Testis (tissue), 3 donors: Measurements from ENCODE around the gene IGFLR1. TPM values are rescaled to one million over a fixed set of nuclear protein-coding genes. Genes with fewer than 3 reads are reported as not detected.

ENCODE experiments used
- DNase-seq: peaks from one replicate; pipeline ENCODE4 v3.0.0-alpha.2; 2019
- H3K27ac ChIP-seq, 2 donors: fragments of 200-600 bp; sonication (generic); one replicate each; pipeline ENCODE4 v1.5.1; 2019
- H3K27me3 ChIP-seq: fragments of 200-600 bp; sonication (generic); one replicate; pipeline ENCODE4 v1.5.1; 2019
- H3K36me3 ChIP-seq: fragments of 200-600 bp; sonication (generic); one replicate; pipeline ENCODE4 v1.5.1; 2017; ENCODE audit warnings: low read depth; ENCODE audit errors: missing control alignments
- H3K4me1 ChIP-seq: fragments of 200-600 bp; sonication (generic); one replicate; pipeline ENCODE4 v1.5.1; 2019
- H3K4me3 ChIP-seq, 2 donors: fragments of 200-600 bp; sonication (generic); one replicate each; pipeline ENCODE4 v1.5.1; 2017 to 2019
- H3K9me3 ChIP-seq: fragments of 200-600 bp; sonication (generic); one replicate; pipeline ENCODE4 v1.5.1; 2017
- POLR2A ChIP-seq: fragments of 450-650 bp; IDR thresholded peaks from one replicate; pipeline ENCODE4 v1.6.1; 2017; ENCODE audit warnings: antibody characterized with exemption, mild to moderate bottlenecking, moderate library complexity
- WGBS, 2 donors: methylation state at CpG; one replicate each; pipeline ENCODE4 v1.1.5; 2018; 5-methylcytosine and 5-hydroxymethylcytosine counted together
- intact Hi-C: fragments of 100-400 bp; cut with DNase I; formaldehyde crosslinking; loops from one replicate; pipeline ENCODE4 v1.15.1; 2023; ENCODE audit warnings: low total_unique reads
- polyA plus RNA-seq: library from polyadenylated mRNA; stranded (reverse); fragments of 350-450 nt; fragmentation: Illumina TruSeq; extraction: RNeasy Lipid Tissue Mini Kit (QIAGEN cat#74804); gene quantifications from one replicate; pipeline ENCODE4 v1.2.3, GENCODE V29; 2014; ENCODE audit warnings: low read depth, low replicate concordance; ENCODE audit not compliant: insufficient read depth
- total RNA-seq, 2 donors: library from RNA; depleted of rRNA; stranded (reverse); fragments of >200 nt; gene quantifications; one replicate each; pipeline ENCODE4 v1.2.3, GENCODE V29; 2016
- TF ChIP-seq, protein P1 (sequence below), 3 experiments: fragments of 450-650 bp in 2 of 3; fragments of 200-600 bp in 1 of 3; sonication (generic) in 1 of 3; IDR thresholded peaks; one replicate each; pipeline ENCODE4 v1.5.1; 2016 to 2019; ENCODE audit warnings: antibody characterized with exemption in 3 of 3, mild to moderate bottlenecking in 2 of 3, moderate library complexity in 1 of 3

Gene IGFLR1
- total and polyA plus RNA-seq, 3 donors from 2014 or later: 9.9 to 15.9 (median 15.7) TPM

DNA sequence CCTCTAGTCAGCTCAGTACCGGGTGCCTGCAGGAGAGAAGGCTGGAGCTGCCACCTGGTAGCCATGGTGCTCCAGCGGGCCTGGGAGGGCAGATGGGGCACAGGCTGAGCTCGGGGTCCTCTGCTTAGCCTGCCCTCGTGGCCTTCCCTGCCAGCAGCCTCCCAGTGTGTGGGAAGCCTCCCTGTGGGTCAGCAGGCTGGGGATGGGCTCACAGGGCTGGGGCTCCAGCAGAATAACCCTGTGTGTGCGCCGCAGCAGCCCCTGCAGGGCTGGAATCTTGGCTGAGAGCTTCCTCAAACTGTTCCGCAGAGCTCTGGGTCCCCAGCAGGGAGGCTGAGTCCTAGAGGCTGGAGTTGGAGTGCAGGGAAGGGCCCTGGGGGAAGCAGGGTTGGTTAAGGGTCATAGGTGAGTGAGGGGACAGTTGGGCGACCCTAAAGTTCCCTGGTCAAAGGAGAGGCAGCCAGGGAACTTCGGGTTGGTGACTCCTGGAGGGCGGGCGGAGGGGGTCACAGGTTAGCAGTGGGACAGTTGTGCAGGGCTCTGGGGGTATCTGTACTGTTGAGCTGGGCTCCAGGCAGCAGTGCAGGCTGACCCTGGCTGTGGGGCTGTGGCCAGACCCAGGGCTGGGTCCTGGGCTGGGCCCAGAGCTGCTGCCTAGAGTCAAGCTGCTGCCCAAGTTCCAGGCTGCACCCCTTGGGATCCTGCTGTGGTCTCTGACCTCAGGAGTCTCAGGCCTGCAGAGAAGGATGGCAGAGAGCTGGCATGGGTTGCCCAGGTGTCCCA lies 47.1 kb upstream of the IGFLR1 start:
- Histone ChIP-seq H3K9me3 (no peaks in the 10 kb centered on the region), H3K27ac (no peak overlapping the region), H3K36me3 (no peaks in the 10 kb centered on the region), H3K4me3 (no peak overlapping the region), H3K27me3 (no peaks in the 10 kb centered on the region), H3K4me1 (no peaks in the 10 kb centered on the region)
- intact Hi-C loops: no loop called here
- no peak for DNase-seq
- WGBS, 2 donors: 74 to 79% methylated on average over 4 to 11 of the region's 11 CpGs
- TF ChIP-seq, protein P1, sequence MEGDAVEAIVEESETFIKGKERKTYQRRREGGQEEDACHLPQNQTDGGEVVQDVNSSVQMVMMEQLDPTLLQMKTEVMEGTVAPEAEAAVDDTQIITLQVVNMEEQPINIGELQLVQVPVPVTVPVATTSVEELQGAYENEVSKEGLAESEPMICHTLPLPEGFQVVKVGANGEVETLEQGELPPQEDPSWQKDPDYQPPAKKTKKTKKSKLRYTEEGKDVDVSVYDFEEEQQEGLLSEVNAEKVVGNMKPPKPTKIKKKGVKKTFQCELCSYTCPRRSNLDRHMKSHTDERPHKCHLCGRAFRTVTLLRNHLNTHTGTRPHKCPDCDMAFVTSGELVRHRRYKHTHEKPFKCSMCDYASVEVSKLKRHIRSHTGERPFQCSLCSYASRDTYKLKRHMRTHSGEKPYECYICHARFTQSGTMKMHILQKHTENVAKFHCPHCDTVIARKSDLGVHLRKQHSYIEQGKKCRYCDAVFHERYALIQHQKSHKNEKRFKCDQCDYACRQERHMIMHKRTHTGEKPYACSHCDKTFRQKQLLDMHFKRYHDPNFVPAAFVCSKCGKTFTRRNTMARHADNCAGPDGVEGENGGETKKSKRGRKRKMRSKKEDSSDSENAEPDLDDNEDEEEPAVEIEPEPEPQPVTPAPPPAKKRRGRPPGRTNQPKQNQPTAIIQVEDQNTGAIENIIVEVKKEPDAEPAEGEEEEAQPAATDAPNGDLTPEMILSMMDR (IDR thresholded peaks at IDR 0.05): no peak
- TF ChIP-seq POLR2A: no peak

GRCh38 chr19:35788205-35788960 lies 46.1 kb upstream of the IGFLR1 start:
- no peak for DNase-seq
- Histone ChIP-seq H3K27me3 (no peaks in the 10 kb centered on the region), H3K4me1 (no peaks in the 10 kb centered on the region), H3K9me3 (no peaks in the 10 kb centered on the region), H3K36me3 (no peaks in the 10 kb centered on the region), H3K27ac (no peak overlapping the region), H3K4me3 (no peak overlapping the region)
- TF ChIP-seq, protein P1 (IDR thresholded peaks at IDR 0.05): no peak
- TF ChIP-seq POLR2A: no peak
- WGBS, 2 donors: 80 to 81% methylated on average over 12 of the region's 12 CpGs
- intact Hi-C loops: no loop called here

DNA sequence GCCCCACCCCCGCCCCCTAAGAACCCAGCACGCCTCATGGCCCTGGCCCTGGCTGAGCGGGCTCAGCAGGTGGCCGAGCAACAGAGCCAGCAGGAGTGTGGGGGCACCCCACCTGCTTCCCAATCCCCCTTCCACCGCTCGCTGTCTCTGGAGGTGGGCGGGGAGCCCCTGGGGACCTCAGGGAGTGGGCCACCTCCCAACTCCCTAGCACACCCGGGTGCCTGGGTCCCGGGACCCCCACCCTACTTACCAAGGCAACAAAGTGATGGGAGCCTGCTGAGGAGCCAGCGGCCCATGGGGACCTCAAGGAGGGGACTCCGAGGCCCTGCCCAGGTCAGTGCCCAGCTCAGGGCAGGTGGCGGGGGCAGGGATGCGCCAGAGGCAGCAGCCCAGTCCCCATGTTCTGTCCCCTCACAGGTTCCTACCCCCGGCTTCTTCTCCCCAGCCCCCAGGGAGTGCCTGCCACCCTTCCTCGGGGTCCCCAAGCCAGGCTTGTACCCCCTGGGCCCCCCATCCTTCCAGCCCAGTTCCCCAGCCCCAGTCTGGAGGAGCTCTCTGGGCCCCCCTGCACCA lies 45.1 kb upstream of the IGFLR1 start:
- no peak overlapping the region for H3K4me3 ChIP-seq
- H3K4me1 ChIP-seq: no peaks in the 10 kb centered on the region
- intact Hi-C loops: no loop called here
- no peaks in the 10 kb centered on the region for H3K27me3 ChIP-seq
- 91 to 100% methylated on average over 2 to 11 of the region's 15 CpGs for WGBS, 2 donors
- no peak for TF ChIP-seq POLR2A
- TF ChIP-seq, protein P1 (IDR thresholded peaks at IDR 0.05): no peak
- H3K27ac ChIP-seq: no peak overlapping the region
- DNase-seq: no peak
- H3K9me3 ChIP-seq: no peaks in the 10 kb centered on the region
- no peaks in the 10 kb centered on the region for H3K36me3 ChIP-seq

DNA sequence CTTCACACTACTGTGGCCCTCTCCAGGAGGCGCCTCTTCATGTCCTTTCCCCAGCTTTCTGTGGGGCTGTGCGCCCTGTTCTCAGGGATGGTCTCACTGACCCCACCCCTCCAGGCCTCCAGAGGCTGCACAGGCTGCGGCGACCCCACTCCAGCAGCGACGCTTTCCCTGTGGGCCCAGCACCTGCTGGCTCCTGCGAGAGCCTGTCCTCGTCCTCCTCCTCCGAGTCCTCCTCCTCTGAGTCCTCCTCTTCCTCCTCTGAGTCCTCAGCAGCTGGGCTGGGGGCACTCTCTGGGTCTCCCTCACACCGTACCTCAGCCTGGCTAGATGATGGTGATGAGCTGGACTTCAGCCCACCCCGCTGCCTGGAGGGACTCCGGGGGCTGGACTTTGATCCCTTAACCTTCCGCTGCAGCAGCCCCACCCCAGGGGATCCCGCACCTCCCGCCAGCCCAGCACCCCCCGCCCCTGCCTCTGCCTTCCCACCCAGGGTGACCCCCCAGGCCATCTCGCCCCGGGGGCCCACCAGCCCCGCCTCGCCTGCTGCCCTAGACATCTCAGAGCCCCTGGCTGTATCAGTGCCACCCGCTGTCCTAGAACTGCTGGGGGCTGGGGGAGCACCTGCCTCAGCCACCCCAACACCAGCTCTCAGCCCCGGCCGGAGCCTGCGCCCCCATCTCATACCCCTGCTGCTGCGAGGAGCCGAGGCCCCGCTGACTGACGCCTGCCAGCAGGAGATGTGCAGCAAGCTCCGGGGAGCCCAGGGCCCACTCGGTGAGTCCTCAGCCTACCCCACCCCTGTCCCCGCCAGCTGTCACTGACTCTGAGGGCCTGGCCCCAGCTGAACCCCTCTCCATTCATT lies 44.3 kb upstream of the IGFLR1 start:
- intact Hi-C loops: no loop called here
- no peaks in the 10 kb centered on the region for H3K36me3 ChIP-seq
- 88 to 91% methylated on average over 11 to 30 of the region's 31 CpGs for WGBS, 2 donors
- no peak overlapping the region for H3K27ac ChIP-seq
- TF ChIP-seq POLR2A: no peak
- TF ChIP-seq, protein P1 (IDR thresholded peaks at IDR 0.05): no peak
- H3K4me1 ChIP-seq: no peaks in the 10 kb centered on the region
- H3K9me3 ChIP-seq: no peaks in the 10 kb centered on the region
- H3K4me3 ChIP-seq: no peak overlapping the region
- no peak for DNase-seq
- H3K27me3 ChIP-seq: no peaks in the 10 kb centered on the region
